SK-N-SH treated with all-trans-retinoic acid at 6 μM for 48 hours (cell line): ENCODE data around the gene RASSF10.

Experiments used
- ATAC-seq: fragments of 200-7000 bp; cut with Tn5 transposase; 3 replicates; pipeline ENCODE4 v1.9.1; 2020; ENCODE audit warnings: mild to moderate bottlenecking, moderate library complexity
- ARNTL ChIP-seq: fragments of 450-650 bp; formaldehyde crosslinking; IDR thresholded peaks from 2 replicates; pipeline ENCODE4 v1.5.0; 2020; ENCODE audit warnings: low read depth, mild to moderate bottlenecking, moderate library complexity, borderline replicate concordance
- CSDC2 ChIP-seq: fragments of 250-450 bp; sonication (Bioruptor Pico); IDR thresholded peaks from 2 replicates; pipeline ENCODE4 v1.5.0; 2020; ENCODE audit warnings: mild to moderate bottlenecking, moderate library complexity
- CSRNP3 ChIP-seq: fragments of 250-450 bp; sonication (Bioruptor Pico); IDR thresholded peaks from 2 replicates; pipeline ENCODE4 v1.5.1; 2021; ENCODE audit warnings: mild to moderate bottlenecking, moderate library complexity
- ESRRG ChIP-seq: fragments of 250-450 bp; sonication (Bioruptor Pico); IDR thresholded peaks from 2 replicates; pipeline ENCODE4 v1.6.1; 2021; ENCODE audit warnings: mild to moderate bottlenecking
- ISL1 ChIP-seq: fragments of 250-450 bp; sonication (Bioruptor Pico); IDR thresholded peaks from 2 replicates; pipeline ENCODE4 v2.1.2; 2022; ENCODE audit warnings: mild to moderate bottlenecking, moderate library complexity
- OSR1 ChIP-seq: fragments of 250-450 bp; sonication (Bioruptor Pico); IDR thresholded peaks from 2 replicates; pipeline ENCODE4 v1.8.0; 2022; ENCODE audit warnings: moderate library complexity, mild to moderate bottlenecking, inconsistent platforms
- POU6F1 ChIP-seq: fragments of 250-450 bp; sonication (Bioruptor Pico); IDR thresholded peaks from 2 replicates; pipeline ENCODE4 v1.8.0; 2021; ENCODE audit warnings: low read depth, mild to moderate bottlenecking, moderate library complexity, borderline replicate concordance
- PPARA ChIP-seq: fragments of 250-450 bp; sonication (Bioruptor Pico); IDR thresholded peaks from 2 replicates; pipeline ENCODE4 v1.5.0; 2020; ENCODE audit warnings: mild to moderate bottlenecking, borderline replicate concordance
- RARB ChIP-seq: fragments of 250-450 bp; sonication (Bioruptor Pico); IDR thresholded peaks from 2 replicates; pipeline ENCODE4 v1.8.0; 2021; ENCODE audit warnings: mild to moderate bottlenecking, moderate library complexity
- SNAI2 ChIP-seq: fragments of 250-450 bp; sonication (Bioruptor Pico); IDR thresholded peaks from 2 replicates; pipeline ENCODE4 v1.5.0; 2020; ENCODE audit warnings: mild to moderate bottlenecking, moderate library complexity
- TCF4 ChIP-seq: fragments of 250-450 bp; sonication (Bioruptor Pico); IDR thresholded peaks from 2 replicates; pipeline ENCODE4 v1.8.0; 2021; ENCODE audit warnings: mild to moderate bottlenecking, moderate library complexity, borderline replicate concordance
- TOX ChIP-seq: fragments of 250-450 bp; sonication (Bioruptor Pico); IDR thresholded peaks from 2 replicates; pipeline ENCODE4 v1.8.0; 2021; ENCODE audit warnings: mild to moderate bottlenecking, moderate library complexity, borderline replicate concordance
- ZC3H10 ChIP-seq: fragments of 250-450 bp; sonication (Bioruptor Pico); IDR thresholded peaks from 2 replicates; pipeline ENCODE4 v1.5.1; 2021; ENCODE audit warnings: mild to moderate bottlenecking, moderate library complexity
- ZFP3 ChIP-seq: fragments of 250-450 bp; sonication (Bioruptor Pico); IDR thresholded peaks from 2 replicates; pipeline ENCODE4 v1.5.0; 2020; ENCODE audit warnings: mild to moderate bottlenecking, moderate library complexity
- ZFP30 ChIP-seq: fragments of 450-650 bp; formaldehyde crosslinking; IDR thresholded peaks from 2 replicates; pipeline ENCODE4 v1.5.0; 2022; ENCODE audit warnings: mild to moderate bottlenecking, moderate library complexity
- ZNF70 ChIP-seq: fragments of 450-650 bp; formaldehyde crosslinking; IDR thresholded peaks from 2 replicates; pipeline ENCODE4 v1.5.0; 2020; ENCODE audit warnings: mild to moderate bottlenecking, moderate library complexity
- ZNF8 ChIP-seq: fragments of 450-650 bp; formaldehyde crosslinking; IDR thresholded peaks from 2 replicates; pipeline ENCODE4 v1.5.0; 2020; ENCODE audit warnings: mild to moderate bottlenecking, moderate library complexity
- TF ChIP-seq, protein P1 (sequence below): fragments of 250-450 bp; sonication (Bioruptor Pico); IDR thresholded peaks from 2 replicates; pipeline ENCODE4 v1.5.0; 2020; ENCODE audit warnings: mild to moderate bottlenecking, moderate library complexity

The RASSF10 gene

DNA sequence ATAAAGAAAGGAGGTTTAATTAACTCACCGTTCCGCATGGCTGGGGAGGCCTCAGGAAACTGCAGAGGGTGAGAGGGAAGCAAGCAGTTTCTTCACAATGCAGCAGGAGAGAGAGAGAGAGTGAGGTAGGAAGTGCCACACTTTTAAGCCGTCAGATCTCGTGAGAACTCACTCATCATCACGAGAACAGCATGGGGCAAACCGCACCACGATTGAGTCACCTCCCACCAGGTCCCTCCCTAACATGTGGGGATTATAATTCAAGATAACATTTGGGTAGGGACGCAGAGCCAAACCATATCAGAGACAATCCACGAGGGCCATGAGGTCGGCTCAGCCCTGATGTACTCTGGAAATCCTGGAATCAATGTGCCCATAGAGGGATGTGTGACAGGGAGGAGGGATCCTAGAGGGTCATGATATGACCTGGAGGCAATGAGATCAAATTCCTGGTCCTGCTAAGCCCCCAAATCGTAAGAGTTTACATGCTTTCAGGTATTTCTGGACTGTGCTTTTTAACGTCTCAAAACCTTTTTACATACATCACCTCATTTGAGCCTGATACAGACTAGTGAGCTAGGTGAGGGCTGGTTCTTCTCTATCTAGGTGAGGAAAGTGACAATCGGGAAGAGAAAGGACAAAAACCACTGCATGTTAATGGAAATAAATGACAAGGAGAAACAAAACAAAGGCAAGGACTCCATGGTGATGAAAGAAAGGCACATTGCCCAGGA is 19.5 kb upstream of the RASSF10 start:
- ATAC-seq: no peak
- TF ChIP-seq, protein P1, sequence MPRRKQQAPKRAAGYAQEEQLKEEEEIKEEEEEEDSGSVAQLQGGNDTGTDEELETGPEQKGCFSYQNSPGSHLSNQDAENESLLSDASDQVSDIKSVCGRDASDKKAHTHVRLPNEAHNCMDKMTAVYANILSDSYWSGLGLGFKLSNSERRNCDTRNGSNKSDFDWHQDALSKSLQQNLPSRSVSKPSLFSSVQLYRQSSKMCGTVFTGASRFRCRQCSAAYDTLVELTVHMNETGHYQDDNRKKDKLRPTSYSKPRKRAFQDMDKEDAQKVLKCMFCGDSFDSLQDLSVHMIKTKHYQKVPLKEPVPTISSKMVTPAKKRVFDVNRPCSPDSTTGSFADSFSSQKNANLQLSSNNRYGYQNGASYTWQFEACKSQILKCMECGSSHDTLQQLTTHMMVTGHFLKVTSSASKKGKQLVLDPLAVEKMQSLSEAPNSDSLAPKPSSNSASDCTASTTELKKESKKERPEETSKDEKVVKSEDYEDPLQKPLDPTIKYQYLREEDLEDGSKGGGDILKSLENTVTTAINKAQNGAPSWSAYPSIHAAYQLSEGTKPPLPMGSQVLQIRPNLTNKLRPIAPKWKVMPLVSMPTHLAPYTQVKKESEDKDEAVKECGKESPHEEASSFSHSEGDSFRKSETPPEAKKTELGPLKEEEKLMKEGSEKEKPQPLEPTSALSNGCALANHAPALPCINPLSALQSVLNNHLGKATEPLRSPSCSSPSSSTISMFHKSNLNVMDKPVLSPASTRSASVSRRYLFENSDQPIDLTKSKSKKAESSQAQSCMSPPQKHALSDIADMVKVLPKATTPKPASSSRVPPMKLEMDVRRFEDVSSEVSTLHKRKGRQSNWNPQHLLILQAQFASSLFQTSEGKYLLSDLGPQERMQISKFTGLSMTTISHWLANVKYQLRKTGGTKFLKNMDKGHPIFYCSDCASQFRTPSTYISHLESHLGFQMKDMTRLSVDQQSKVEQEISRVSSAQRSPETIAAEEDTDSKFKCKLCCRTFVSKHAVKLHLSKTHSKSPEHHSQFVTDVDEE (CRISPR knock-in tag): no peak

GRCh38 chr11:12990162-12990480 is 19.0 kb upstream of the RASSF10 start:
- TF ChIP-seq ZNF8: no peak
- TF ChIP-seq ZC3H10 (CRISPR knock-in tag): no peak
- TF ChIP-seq SNAI2 (CRISPR knock-in tag): no peak
- TF ChIP-seq CSDC2 (CRISPR knock-in tag): no peak
- TF ChIP-seq ZFP30 (CRISPR knock-in tag): no peak
- TF ChIP-seq, protein P1 (CRISPR knock-in tag): no peak
- TF ChIP-seq ARNTL (CRISPR knock-in tag): no peak
- no peak for TF ChIP-seq ESRRG (CRISPR knock-in tag)
- ATAC-seq: no peak

- ATAC-seq: no peak
Observed at GRCh38 chr11:12991426-12991825, 17.7 kb upstream of the RASSF10 start.

More at GRCh38 chr11:12991426-12991825, 17.7 kb upstream of the RASSF10 start:
- TF ChIP-seq ZC3H10 (CRISPR knock-in tag) (no peak), ZFP3 (CRISPR knock-in tag) (no peak), TCF4 (no peak), ZNF70 (CRISPR knock-in tag) (no peak), ISL1 (CRISPR knock-in tag) (no peak), ESRRG (CRISPR knock-in tag) (no peak), TOX (CRISPR knock-in tag) (no peak), RARB (CRISPR knock-in tag) (no peak), OSR1 (CRISPR knock-in tag) (no peak), ZFP30 (CRISPR knock-in tag) (no peak), PPARA (no peak), POU6F1 (CRISPR knock-in tag) (no peak), CSRNP3 (CRISPR knock-in tag) (no peak)
- TF ChIP-seq, protein P1 (CRISPR knock-in tag): no peak
